Pericardium fibroblast (primary cell): Measurements from ENCODE around the gene HDAC8. TPM values are rescaled to one million over a fixed set of nuclear protein-coding genes. Genes with fewer than 3 reads are reported as not detected.

Experiments
- total RNA-seq: library from RNA; depleted of rRNA; stranded (reverse); fragments of >200 nt; gene quantifications from 2 replicates; pipeline ENCODE4 v1.2.3, GENCODE V29; 2015

HDAC8 gene
- 11.7 and 17.5 TPM in 2 replicates for total RNA-seq

GRCh38 chrX:72572248-72573157 lies at the start of gene HDAC8:
Gene HDAC8 (minus strand): TSS chrX:72572843. CDS start chrX:72572761, 82 bp downstream.

GRCh38 chrX:72305286-72306084 lies 267.2 kb downstream of the HDAC8 start, which contains the start of gene CITED1:
Gene CITED1 (minus strand): TSS chrX:72305914. CDS start chrX:72302869, 3,045 bp downstream.

Other genes with a start within 250 kb of the HDAC8 start
- gene PHKA1, start 141.5 kb upstream of the HDAC8 start, total RNA-seq = 3.4 and 4.3 TPM in 2 replicates
- gene DMRTC1B, start 204.0 kb upstream of the HDAC8 start, total RNA-seq = not detected in 2 replicates
- gene FAM236B, start 209.8 kb upstream of the HDAC8 start, total RNA-seq = not detected in 2 replicates
- gene FAM236D, start 235.4 kb upstream of the HDAC8 start, total RNA-seq = not detected in 2 replicates